HepG2 (cell line): ENCODE results near the gene TET3. TPM values are rescaled to one million over a fixed set of nuclear protein-coding genes. Genes with fewer than 3 reads are reported as not detected.
A peak's percentile ranks its signal among the peaks of the same experiment; 100 is the strongest.

ENCODE experiments used
- ARID4A ChIP-seq: sonication (generic); formaldehyde crosslinking; IDR thresholded peaks from 2 replicates; pipeline ENCODE4 v1.5.0; 2020; ENCODE audit warnings: mild to moderate bottlenecking, missing genetic modification reagents, borderline replicate concordance
- E2F1 ChIP-seq: sonication (generic); formaldehyde crosslinking; IDR thresholded peaks from 2 replicates; pipeline ENCODE4 v1.5.0; 2020; ENCODE audit warnings: missing genetic modification reagents
- ELF4 ChIP-seq: sonication (generic); formaldehyde crosslinking; IDR thresholded peaks from 2 replicates; pipeline ENCODE4 v1.5.0; 2020; ENCODE audit warnings: missing genetic modification reagents, mild to moderate bottlenecking, moderate library complexity, borderline replicate concordance
- HMGA1 ChIP-seq: sonication (generic); formaldehyde crosslinking; conservative IDR thresholded peaks from 2 replicates; pipeline ENCODE4 v1.4.0; 2020; ENCODE audit warnings: missing genetic modification reagents
- RXRB ChIP-seq: IDR thresholded peaks from 2 replicates; pipeline ENCODE4 v1.6.1; 2016; ENCODE audit warnings: borderline replicate concordance, missing genetic modification reagents, missing compliant biosample characterization
- TEAD3 ChIP-seq: optimal IDR thresholded peaks from 2 replicates; pipeline ENCODE3; 2016; ENCODE audit warnings: borderline replicate concordance
- ZHX2 ChIP-seq, 2 experiments: sonication (generic) in 1 of 2; formaldehyde crosslinking in 1 of 2; IDR thresholded peaks; 2 replicates each; pipeline versions ENCODE4 v1.6.1 to v1.9.0; 2014 to 2022; ENCODE audit warnings: antibody characterized with exemption in 1 of 2, borderline replicate concordance in 1 of 2, inconsistent platforms in 1 of 2, low read depth in 1 of 2, missing genetic modification reagents in 1 of 2
- ZNF160 ChIP-seq: sonication (generic); formaldehyde crosslinking; IDR thresholded peaks from 2 replicates; pipeline ENCODE4 v1.8.0; 2022; ENCODE audit warnings: mild to moderate bottlenecking, inconsistent platforms, missing genetic modification reagents
- ZNF256 ChIP-seq: sonication (generic); formaldehyde crosslinking; conservative IDR thresholded peaks from 2 replicates; pipeline ENCODE4 v1.4.0; 2020; ENCODE audit warnings: missing genetic modification reagents
- ZNF414 ChIP-seq: sonication (generic); formaldehyde crosslinking; IDR thresholded peaks from 2 replicates; pipeline ENCODE4 v1.5.0; 2020; ENCODE audit warnings: missing genetic modification reagents
- polyA plus RNA-seq, 8 experiments: library from polyadenylated mRNA; depleted of rRNA in 3 of 8; stranded (reverse) in 7 of 8; unstranded in 1 of 8; fragments of >200 nt; fragmentation: Illumina TruSeq in 4 of 8; extraction: Trizol in 4 of 8; gene quantifications; 2 replicates each; pipeline versions ENCODE4 v1.2.1 to v1.2.3, GENCODE V29; 2011 to 2016; ENCODE audit warnings: low read depth in 4 of 8, missing spikeins in 1 of 8, mixed read lengths in 1 of 8; ENCODE audit not compliant: insufficient read depth in 1 of 8
- total RNA-seq, 5 experiments: library from RNA; depleted of rRNA; stranded (reverse); fragments of >200 nt; fragmentation: Illumina TruSeq; extraction: Trizol; gene quantifications; 2 replicates each; pipeline ENCODE4 v1.2.3, GENCODE V29; 2016; ENCODE audit warnings: low read depth in 1 of 5

Gene TET3
- total and polyA plus RNA-seq, 2 of the 13 experiments (the other 11 are each of a cell fraction or from before 2014, with no cell fraction given) = 4.3 to 6.8 TPM

GRCh38 chr2:74002505-74003421 lies 18.1 kb downstream of the TET3 start (continued):
- TF ChIP-seq ELF4 (CRISPR knock-in tag) (no peak), RXRB (no peak), ARID4A (peak; percentile 61; the same call in 1 of the 2 replicates), E2F1 (CRISPR knock-in tag) (no peak), TEAD3 (CRISPR knock-in tag) (peak; percentile 44), ZNF414 (CRISPR knock-in tag) (no peak), ZNF160 (CRISPR knock-in tag) (no peak), HMGA1 (CRISPR knock-in tag) (no peak), ZHX2 (IDR thresholded peaks at IDR 0.05; ENCODE audit: low read depth) (no peak), ZHX2 (CRISPR knock-in tag; IDR thresholded peaks at IDR 0.05; ENCODE audit: borderline replicate concordance) (no peak), ZNF256 (CRISPR knock-in tag) (no peak)
